SK-N-SH treated with all-trans-retinoic acid at 6 μM for 48 hours (cell line): ENCODE measurements around the gene COLGALT1.

Source experiments
- ATAC-seq: fragments of 200-7000 bp; cut with Tn5 transposase; 3 replicates; pipeline ENCODE4 v1.9.1; 2020; ENCODE audit warnings: mild to moderate bottlenecking, moderate library complexity
- ARNTL ChIP-seq: fragments of 450-650 bp; formaldehyde crosslinking; IDR thresholded peaks from 2 replicates; pipeline ENCODE4 v1.5.0; 2020; ENCODE audit warnings: low read depth, mild to moderate bottlenecking, moderate library complexity, borderline replicate concordance
- BACH2 ChIP-seq: fragments of 250-450 bp; sonication (Bioruptor Pico); IDR thresholded peaks from 2 replicates; pipeline ENCODE4 v1.9.0; 2021; ENCODE audit warnings: mild to moderate bottlenecking, borderline replicate concordance
- CSDC2 ChIP-seq: fragments of 250-450 bp; sonication (Bioruptor Pico); IDR thresholded peaks from 2 replicates; pipeline ENCODE4 v1.5.0; 2020; ENCODE audit warnings: mild to moderate bottlenecking, moderate library complexity
- CSRNP3 ChIP-seq: fragments of 250-450 bp; sonication (Bioruptor Pico); IDR thresholded peaks from 2 replicates; pipeline ENCODE4 v1.5.1; 2021; ENCODE audit warnings: mild to moderate bottlenecking, moderate library complexity
- ESRRG ChIP-seq: fragments of 250-450 bp; sonication (Bioruptor Pico); IDR thresholded peaks from 2 replicates; pipeline ENCODE4 v1.6.1; 2021; ENCODE audit warnings: mild to moderate bottlenecking
- GLIS3 ChIP-seq: fragments of 250-450 bp; sonication (Bioruptor Pico); IDR thresholded peaks from 2 replicates; pipeline ENCODE4 v1.5.0; 2020; ENCODE audit warnings: mild to moderate bottlenecking, moderate library complexity
- ISL1 ChIP-seq: fragments of 250-450 bp; sonication (Bioruptor Pico); IDR thresholded peaks from 2 replicates; pipeline ENCODE4 v2.1.2; 2022; ENCODE audit warnings: mild to moderate bottlenecking, moderate library complexity
- PPARA ChIP-seq: fragments of 250-450 bp; sonication (Bioruptor Pico); IDR thresholded peaks from 2 replicates; pipeline ENCODE4 v1.5.0; 2020; ENCODE audit warnings: mild to moderate bottlenecking, borderline replicate concordance
- RARB ChIP-seq: fragments of 250-450 bp; sonication (Bioruptor Pico); IDR thresholded peaks from 2 replicates; pipeline ENCODE4 v1.8.0; 2021; ENCODE audit warnings: mild to moderate bottlenecking, moderate library complexity
- SNAI2 ChIP-seq: fragments of 250-450 bp; sonication (Bioruptor Pico); IDR thresholded peaks from 2 replicates; pipeline ENCODE4 v1.5.0; 2020; ENCODE audit warnings: mild to moderate bottlenecking, moderate library complexity
- TOX ChIP-seq: fragments of 250-450 bp; sonication (Bioruptor Pico); IDR thresholded peaks from 2 replicates; pipeline ENCODE4 v1.8.0; 2021; ENCODE audit warnings: mild to moderate bottlenecking, moderate library complexity, borderline replicate concordance
- ZC3H10 ChIP-seq: fragments of 250-450 bp; sonication (Bioruptor Pico); IDR thresholded peaks from 2 replicates; pipeline ENCODE4 v1.5.1; 2021; ENCODE audit warnings: mild to moderate bottlenecking, moderate library complexity
- ZFP30 ChIP-seq: fragments of 450-650 bp; formaldehyde crosslinking; IDR thresholded peaks from 2 replicates; pipeline ENCODE4 v1.5.0; 2022; ENCODE audit warnings: mild to moderate bottlenecking, moderate library complexity
- ZNF565 ChIP-seq: fragments of 450-650 bp; formaldehyde crosslinking; conservative IDR thresholded peaks from 2 replicates; pipeline ENCODE4 v1.5.0; 2020; ENCODE audit warnings: low read depth, mild to moderate bottlenecking, moderate library complexity
- ZNF8 ChIP-seq: fragments of 450-650 bp; formaldehyde crosslinking; IDR thresholded peaks from 2 replicates; pipeline ENCODE4 v1.5.0; 2020; ENCODE audit warnings: mild to moderate bottlenecking, moderate library complexity
- TF ChIP-seq, protein P1 (sequence below): fragments of 250-450 bp; sonication (Bioruptor Pico); IDR thresholded peaks from 2 replicates; pipeline ENCODE4 v1.5.0; 2020; ENCODE audit warnings: mild to moderate bottlenecking, moderate library complexity
- TF ChIP-seq, protein P2 (sequence below): fragments of 250-450 bp; sonication (Bioruptor Pico); IDR thresholded peaks from 2 replicates; pipeline ENCODE4 v1.5.1; 2020; ENCODE audit warnings: low read depth, mild to moderate bottlenecking, moderate library complexity

Gene COLGALT1

DNA sequence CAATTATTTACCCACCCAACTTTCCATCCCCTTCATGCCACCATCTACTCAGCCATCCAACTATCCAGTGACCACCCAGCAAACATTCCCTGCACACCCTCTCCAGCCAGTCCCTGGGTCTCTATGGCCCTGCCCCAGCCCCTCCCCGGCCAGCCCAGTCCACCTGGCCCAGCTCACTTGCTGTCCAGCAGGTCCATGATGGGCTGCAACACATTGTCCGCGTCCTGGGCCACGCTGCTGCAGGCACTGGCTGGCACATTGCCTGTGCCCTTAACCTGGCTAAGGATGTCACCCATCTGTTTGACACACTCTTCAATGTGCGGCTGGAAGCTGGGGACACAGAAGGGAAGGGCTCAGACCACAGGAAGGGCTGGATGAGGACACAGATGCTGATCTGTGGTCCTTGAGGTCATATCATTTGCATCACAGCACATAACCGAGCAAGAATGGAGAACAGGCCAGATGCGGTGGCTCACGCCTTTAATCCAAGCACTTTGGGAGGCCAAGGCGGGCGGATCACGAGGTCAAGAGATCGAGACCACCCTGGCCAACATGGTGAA lies 71.1 kb downstream of the COLGALT1 start (continued):
- TF ChIP-seq CSRNP3 (CRISPR knock-in tag) (no peak), ZNF565 (CRISPR knock-in tag) (no peak), SNAI2 (no peak), CSDC2 (CRISPR knock-in tag) (no peak), ZFP30 (CRISPR knock-in tag) (no peak), GLIS3 (CRISPR knock-in tag) (no peak), ZC3H10 (CRISPR knock-in tag) (no peak)

DNA sequence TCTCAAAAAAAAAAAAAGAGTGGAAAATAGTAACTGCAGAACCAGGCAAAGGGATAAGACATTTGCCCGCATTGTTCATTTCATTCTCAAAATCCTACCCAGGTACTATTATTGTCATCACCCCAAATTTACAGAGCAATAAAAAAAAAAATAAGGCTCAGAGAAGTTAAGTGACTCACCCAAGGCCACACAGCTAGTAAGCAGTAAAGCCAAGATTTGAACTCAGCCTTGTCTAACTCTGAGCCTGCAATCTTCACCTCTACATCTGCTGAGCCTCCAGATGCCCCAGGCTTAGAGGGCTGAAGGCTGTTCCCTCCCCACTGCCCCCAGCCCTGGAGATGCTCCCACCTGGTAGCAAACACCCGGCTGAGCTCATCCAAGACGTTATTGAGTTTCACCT lies 71.7 kb downstream of the COLGALT1 start:
- TF ChIP-seq ZC3H10 (CRISPR knock-in tag), result no peak
- TF ChIP-seq SNAI2, result no peak
- no peak for TF ChIP-seq TOX (CRISPR knock-in tag)
- TF ChIP-seq GLIS3 (CRISPR knock-in tag), result no peak
- TF ChIP-seq, protein P1, sequence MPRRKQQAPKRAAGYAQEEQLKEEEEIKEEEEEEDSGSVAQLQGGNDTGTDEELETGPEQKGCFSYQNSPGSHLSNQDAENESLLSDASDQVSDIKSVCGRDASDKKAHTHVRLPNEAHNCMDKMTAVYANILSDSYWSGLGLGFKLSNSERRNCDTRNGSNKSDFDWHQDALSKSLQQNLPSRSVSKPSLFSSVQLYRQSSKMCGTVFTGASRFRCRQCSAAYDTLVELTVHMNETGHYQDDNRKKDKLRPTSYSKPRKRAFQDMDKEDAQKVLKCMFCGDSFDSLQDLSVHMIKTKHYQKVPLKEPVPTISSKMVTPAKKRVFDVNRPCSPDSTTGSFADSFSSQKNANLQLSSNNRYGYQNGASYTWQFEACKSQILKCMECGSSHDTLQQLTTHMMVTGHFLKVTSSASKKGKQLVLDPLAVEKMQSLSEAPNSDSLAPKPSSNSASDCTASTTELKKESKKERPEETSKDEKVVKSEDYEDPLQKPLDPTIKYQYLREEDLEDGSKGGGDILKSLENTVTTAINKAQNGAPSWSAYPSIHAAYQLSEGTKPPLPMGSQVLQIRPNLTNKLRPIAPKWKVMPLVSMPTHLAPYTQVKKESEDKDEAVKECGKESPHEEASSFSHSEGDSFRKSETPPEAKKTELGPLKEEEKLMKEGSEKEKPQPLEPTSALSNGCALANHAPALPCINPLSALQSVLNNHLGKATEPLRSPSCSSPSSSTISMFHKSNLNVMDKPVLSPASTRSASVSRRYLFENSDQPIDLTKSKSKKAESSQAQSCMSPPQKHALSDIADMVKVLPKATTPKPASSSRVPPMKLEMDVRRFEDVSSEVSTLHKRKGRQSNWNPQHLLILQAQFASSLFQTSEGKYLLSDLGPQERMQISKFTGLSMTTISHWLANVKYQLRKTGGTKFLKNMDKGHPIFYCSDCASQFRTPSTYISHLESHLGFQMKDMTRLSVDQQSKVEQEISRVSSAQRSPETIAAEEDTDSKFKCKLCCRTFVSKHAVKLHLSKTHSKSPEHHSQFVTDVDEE (CRISPR knock-in tag), result no peak
- no peak for TF ChIP-seq ISL1 (CRISPR knock-in tag)
- no peak for TF ChIP-seq BACH2 (CRISPR knock-in tag)
- TF ChIP-seq ESRRG, result no peak
- TF ChIP-seq, protein P2, sequence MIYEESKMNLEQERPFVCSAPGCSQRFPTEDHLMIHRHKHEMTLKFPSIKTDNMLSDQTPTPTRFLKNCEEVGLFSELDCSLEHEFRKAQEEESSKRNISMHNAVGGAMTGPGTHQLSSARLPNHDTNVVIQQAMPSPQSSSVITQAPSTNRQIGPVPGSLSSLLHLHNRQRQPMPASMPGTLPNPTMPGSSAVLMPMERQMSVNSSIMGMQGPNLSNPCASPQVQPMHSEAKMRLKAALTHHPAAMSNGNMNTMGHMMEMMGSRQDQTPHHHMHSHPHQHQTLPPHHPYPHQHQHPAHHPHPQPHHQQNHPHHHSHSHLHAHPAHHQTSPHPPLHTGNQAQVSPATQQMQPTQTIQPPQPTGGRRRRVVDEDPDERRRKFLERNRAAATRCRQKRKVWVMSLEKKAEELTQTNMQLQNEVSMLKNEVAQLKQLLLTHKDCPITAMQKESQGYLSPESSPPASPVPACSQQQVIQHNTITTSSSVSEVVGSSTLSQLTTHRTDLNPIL (CRISPR knock-in tag), result no peak
- TF ChIP-seq ZNF8 (CRISPR knock-in tag), result no peak
- TF ChIP-seq CSRNP3 (CRISPR knock-in tag), result no peak
- no peak for TF ChIP-seq ZFP30 (CRISPR knock-in tag)

DNA sequence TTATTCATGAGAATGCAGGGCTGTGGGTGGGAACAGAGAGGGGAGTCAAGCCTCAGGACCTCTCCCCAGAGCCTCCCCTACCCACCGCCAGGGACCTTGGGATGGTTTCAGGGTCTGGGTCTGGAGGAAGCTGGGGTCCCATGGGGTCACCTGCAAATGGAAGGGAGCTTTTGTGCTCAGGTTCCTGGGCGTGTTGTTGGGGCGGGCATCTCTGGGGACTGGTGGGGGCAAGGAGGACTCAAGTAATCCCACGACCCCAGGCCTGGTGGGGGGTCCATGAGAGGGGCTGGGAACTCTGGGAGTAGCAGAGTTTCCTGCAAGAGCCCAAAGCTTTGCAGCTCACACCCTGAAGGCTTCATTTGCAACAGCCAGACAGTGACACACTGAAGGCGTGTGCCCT lies 72.5 kb downstream of the COLGALT1 start:
- no peak for ATAC-seq
- no peak for TF ChIP-seq ZNF565 (CRISPR knock-in tag)
- TF ChIP-seq, protein P2 (CRISPR knock-in tag), result no peak
- TF ChIP-seq TOX (CRISPR knock-in tag), result no peak
- no peak for TF ChIP-seq CSRNP3 (CRISPR knock-in tag)

More for the DNA sequence above, 71.7 kb downstream of the COLGALT1 start:
- ATAC-seq, result no peak

GRCh38 chr19:17629760-17630159 lies 74.3 kb downstream of the COLGALT1 start:
- ATAC-seq, result no peak
- TF ChIP-seq, protein P2 (CRISPR knock-in tag), result no peak
- TF ChIP-seq GLIS3 (CRISPR knock-in tag), result no peak
- no peak for TF ChIP-seq ESRRG
- no peak for TF ChIP-seq PPARA
- TF ChIP-seq RARB (CRISPR knock-in tag), result no peak
- TF ChIP-seq ZNF565 (CRISPR knock-in tag), result no peak
- no peak for TF ChIP-seq BACH2 (CRISPR knock-in tag)
- TF ChIP-seq ARNTL (CRISPR knock-in tag), result no peak
